AG04450 (cell line): ENCODE measurements around the gene TMEM126A. TPM values are rescaled to one million over a fixed set of nuclear protein-coding genes. Genes with fewer than 3 reads are reported as not detected.
A peak's percentile ranks its signal among the peaks of the same experiment; 100 is the strongest.

Experiments used
- CTCF ChIA-PET: fragments of 300-600, 350-600 bp; formaldehyde crosslinking; extraction: SDS; loops from one replicate; lab custom pipeline; 2022; ENCODE audit warnings: antibody characterized with exemption, inconsistent platforms; lab: Charles Lee
- POLR2A ChIA-PET: fragments of 350-600 bp; formaldehyde crosslinking; extraction: SDS; loops from one replicate; lab custom pipeline; 2021; ENCODE audit warnings: antibody characterized with exemption, inconsistent platforms; lab: Yijun Ruan, JAX
- DNase-seq: peaks from one replicate; pipeline ENCODE4 v3.0.0-alpha.2; 2011; ENCODE audit warnings: low read depth, low spot score
- H3K27ac ChIP-seq: one replicate; pipeline ENCODE4 v1.5.1; 2012; ENCODE audit warnings: low read depth, low read length, control low read depth
- H3K27me3 ChIP-seq: one replicate; pipeline ENCODE4 v1.6.0; 2012; ENCODE audit warnings: low read length; ENCODE audit not compliant: control insufficient read depth, insufficient read depth
- H3K4me3 ChIP-seq: 2 replicates; pipeline ENCODE4 v1.5.1; 2011; ENCODE audit warnings: mild to moderate bottlenecking, low read depth, low read length, control low read depth
- H3K9me3 ChIP-seq: 2 replicates; pipeline ENCODE4 v1.5.1; 2012; ENCODE audit warnings: low read length; ENCODE audit not compliant: control insufficient read depth, insufficient read depth
- polyA plus RNA-seq: library from polyadenylated mRNA; depleted of rRNA; stranded (reverse); fragments of >200 nt; gene quantifications from 2 replicates; pipeline ENCODE4 v1.2.3, GENCODE V29; 2011
- TF ChIP-seq, protein P1 (sequence below): IDR thresholded peaks from 2 replicates; pipeline ENCODE4 v1.5.1; 2011; ENCODE audit warnings: low read depth, low read length, control low read depth, inconsistent platforms

TMEM126A gene
- polyA plus RNA-seq, 1 experiment = 104 TPM

DNA sequence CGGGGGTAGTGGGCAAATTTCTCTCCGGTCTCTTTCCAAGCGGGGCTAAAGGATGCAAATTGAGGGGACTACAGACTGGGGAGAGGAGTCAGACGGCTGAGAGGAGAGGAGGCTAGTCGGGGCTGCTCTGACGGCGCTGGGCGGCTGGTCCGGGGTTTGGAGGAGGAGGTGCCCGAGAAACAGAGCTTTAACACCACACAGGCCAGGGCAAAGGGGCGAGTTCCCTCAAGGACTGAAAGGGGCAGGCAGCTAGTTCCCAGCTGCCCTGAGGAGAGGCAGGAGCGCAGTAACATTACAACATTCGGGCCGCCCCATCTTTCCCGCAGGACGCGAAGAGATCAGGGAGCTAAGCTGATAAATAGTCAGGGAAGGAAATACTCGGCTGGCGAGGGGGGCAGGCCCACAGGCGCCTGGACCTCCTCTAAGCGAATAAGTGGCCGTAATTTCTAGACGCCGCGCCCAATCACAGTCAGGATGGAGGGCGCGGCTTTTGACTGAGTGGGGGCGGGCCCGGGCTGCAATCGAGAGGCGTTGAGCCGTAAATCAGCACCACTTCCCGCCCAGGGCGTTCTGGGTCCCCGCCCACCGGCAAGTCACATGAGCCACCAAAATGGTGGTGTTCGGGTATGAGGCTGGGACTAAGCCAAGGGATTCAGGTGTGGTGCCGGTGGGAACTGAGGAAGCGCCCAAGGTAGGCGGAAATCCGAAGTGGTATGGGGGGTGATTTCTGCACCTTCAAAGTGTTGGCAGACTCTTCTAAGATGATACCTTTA, 19.6 kb upstream of the TMEM126A start, which contains the start of gene TMEM126B:
TSS of gene TMEM126B (plus strand) at position 596 of the 773 bp plus-strand sequence. CDS start at position 611, 15 bp downstream.
- ChIA-PET POLR2A (interaction anchor here (0.7 to 2.6 kb wide), 5 partner anchors 9 to 57 kb away, joined by 3 to 18 read pairs (median 4); partner anchors contain the start of gene TMEM126A), CTCF (interaction anchor here (0.8 kb wide), 1 partner anchor 12 kb away, joined by 3 read pairs; no protein-coding TSS in a partner anchor)
- H3K27ac ChIP-seq = peak within 1 kb of the TSS; percentile 80
- TF ChIP-seq, protein P1, sequence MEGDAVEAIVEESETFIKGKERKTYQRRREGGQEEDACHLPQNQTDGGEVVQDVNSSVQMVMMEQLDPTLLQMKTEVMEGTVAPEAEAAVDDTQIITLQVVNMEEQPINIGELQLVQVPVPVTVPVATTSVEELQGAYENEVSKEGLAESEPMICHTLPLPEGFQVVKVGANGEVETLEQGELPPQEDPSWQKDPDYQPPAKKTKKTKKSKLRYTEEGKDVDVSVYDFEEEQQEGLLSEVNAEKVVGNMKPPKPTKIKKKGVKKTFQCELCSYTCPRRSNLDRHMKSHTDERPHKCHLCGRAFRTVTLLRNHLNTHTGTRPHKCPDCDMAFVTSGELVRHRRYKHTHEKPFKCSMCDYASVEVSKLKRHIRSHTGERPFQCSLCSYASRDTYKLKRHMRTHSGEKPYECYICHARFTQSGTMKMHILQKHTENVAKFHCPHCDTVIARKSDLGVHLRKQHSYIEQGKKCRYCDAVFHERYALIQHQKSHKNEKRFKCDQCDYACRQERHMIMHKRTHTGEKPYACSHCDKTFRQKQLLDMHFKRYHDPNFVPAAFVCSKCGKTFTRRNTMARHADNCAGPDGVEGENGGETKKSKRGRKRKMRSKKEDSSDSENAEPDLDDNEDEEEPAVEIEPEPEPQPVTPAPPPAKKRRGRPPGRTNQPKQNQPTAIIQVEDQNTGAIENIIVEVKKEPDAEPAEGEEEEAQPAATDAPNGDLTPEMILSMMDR = no peak
- DNase-seq = peak; percentile 86
- peak within 1 kb of the TSS; percentile 90 for H3K4me3 ChIP-seq
- H3K9me3 ChIP-seq = no peaks in the 10 kb centered on the region
- no peaks in the 10 kb centered on the region for H3K27me3 ChIP-seq

DNA sequence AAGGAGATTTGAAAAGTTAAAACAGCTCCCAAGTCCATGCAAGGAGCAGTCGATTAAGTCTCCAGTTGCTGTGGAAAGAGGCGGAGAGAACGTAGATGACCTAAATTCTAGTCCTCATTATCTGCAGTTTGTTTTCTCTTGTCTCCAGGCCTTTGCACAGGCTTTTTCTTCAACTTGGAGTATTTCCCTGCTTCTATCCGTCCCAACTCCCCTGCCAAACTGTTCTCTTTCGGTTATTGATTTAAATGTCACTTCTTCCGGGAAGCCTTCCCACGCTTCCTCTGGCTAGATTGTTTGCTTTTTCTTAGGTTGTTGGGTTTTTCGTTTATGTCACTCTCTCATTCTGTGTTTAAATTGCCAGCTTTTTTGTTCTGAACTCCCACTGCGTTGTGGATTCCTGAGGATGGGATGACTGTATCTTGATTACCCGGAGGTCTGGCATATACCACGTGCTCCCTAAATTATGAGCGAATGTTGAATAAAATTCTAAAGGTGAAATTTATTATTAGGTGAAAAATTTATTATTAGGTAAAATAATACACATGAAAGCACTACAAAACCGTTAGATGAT, 18.9 kb upstream of the TMEM126A start:
- ChIA-PET CTCF (interaction anchor here (0.8 kb wide), 1 partner anchor 12 kb away, joined by 3 read pairs; no protein-coding TSS in a partner anchor), POLR2A (interaction anchor here (0.7 to 2.6 kb wide), 4 partner anchors 9 to 24 kb away, joined by 3 to 18 read pairs (median 4); partner anchors contain the start of gene TMEM126A)
- Histone ChIP-seq H3K9me3 (no peaks in the 10 kb centered on the region), H3K27ac (peak overlapping the region; percentile 40), H3K4me3 (peak overlapping the region; percentile 90), H3K27me3 (no peaks in the 10 kb centered on the region)
- TF ChIP-seq, protein P1 = no peak
- DNase-seq = no peak

- TF ChIP-seq, protein P1 = no peak
- CTCF ChIA-PET = no interaction called here
- Histone ChIP-seq H3K27me3 (no peaks in the 10 kb centered on the region), H3K27ac (no peak overlapping the region), H3K4me3 (no peak overlapping the region), H3K9me3 (no peaks in the 10 kb centered on the region)
- POLR2A ChIA-PET = no interaction called here
- no peak for DNase-seq
These were observed 13.0 kb upstream of the TMEM126A start for GRCh38 chr11:85634747-85635146.

DNA sequence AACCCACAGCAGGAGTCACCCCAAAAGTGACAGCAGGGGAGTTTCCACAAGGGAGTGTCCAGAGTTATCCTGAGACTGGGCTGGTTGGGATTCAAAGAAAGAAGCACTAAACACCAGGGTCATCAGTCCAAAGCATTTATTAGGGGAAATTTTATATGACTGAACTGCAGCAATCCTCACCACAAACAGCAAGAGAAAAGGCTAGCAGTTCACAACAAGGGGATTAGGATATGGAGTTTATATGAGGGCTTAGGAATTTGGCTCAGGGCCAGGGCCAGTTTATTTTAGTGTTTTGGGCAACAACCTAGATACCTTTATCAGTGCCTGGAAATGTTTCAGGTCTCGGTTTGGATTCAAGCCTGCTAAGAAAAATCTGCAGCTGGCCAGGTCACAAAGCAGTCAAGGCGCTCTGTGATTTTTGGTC, 4.6 kb upstream of the TMEM126A start:
- Histone ChIP-seq H3K4me3 (no peak overlapping the region), H3K9me3 (no peaks in the 10 kb centered on the region), H3K27me3 (peaks cover 8% of the 10 kb centered on the region), H3K27ac (no peak overlapping the region)
- no peak for DNase-seq
- ChIA-PET POLR2A (no interaction called here), CTCF (no interaction called here)
- TF ChIP-seq, protein P1 = no peak
